ENCODE measurements around the gene PLAAT3.
"Not testable (repeated sequence)": the region's sequence is repeated elsewhere in the genome, so short reads cannot be mapped to it uniquely, and the experiment has no call there.

PLAAT3 gene

DNA sequence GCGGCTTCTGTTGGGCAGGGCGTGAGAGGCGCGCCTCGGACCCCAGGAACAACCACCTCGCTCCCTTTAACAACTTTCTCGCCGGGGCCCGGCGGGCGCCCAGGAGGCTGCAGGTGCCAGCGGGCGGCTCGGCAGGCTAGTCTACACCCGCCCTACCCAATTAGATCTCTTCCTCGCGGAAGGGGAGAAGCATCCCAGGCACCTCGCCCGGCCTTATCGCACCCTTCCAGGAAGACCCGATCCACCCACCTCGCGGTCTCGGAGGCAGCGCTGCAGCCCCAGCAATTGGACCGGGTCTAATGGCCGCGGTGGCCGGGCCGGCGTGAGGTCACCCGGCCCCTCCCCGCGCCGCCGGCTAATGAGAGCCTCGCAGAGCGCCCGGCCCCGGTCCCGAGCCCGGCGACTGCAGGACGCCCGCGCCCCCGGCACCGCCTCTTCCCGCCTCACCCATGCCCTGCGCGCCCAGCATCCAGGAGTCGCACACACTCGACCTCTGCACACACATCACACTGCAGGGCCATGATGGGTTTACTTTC lies at the start of gene PLAAT3:
TSS of gene PLAAT3 (minus strand) at position 298 of the 536 bp plus-strand sequence. CDS start 419 bp downstream, outside the sequence.
- peak within 1 kb of the TSS; percentile 59 to 63 for H3K9ac ChIP-seq (ENCODE audit: low read depth in 1 of 2, low read length in 2 of 2)
- H3K4me1 ChIP-seq (ENCODE audit: control insufficient read depth in 2 of 2, insufficient read depth in 2 of 2, low read length in 2 of 2), result peaks cover 6 to 9% of the 10 kb centered on the region in 2 donors
- no peaks in the 10 kb centered on the region for H3K36me3 ChIP-seq (ENCODE audit: control insufficient read depth in 2 of 2, insufficient read depth in 2 of 2, low read length in 2 of 2)
- H3K4me3 ChIP-seq (ENCODE audit: low read length in 2 of 2), result peak within 1 kb of the TSS; percentile 74 to 78
- H3K9me3 ChIP-seq (ENCODE audit: control insufficient read depth in 2 of 2, low read length in 2 of 2), result no peaks in the 10 kb centered on the region
- H3K27ac ChIP-seq (ENCODE audit: low read depth in 2 of 2, low read length in 2 of 2), result peak within 1 kb of the TSS in 1 of 2 donors; percentile 63
- no peaks in the 10 kb centered on the region for H3K27me3 ChIP-seq (ENCODE audit: control insufficient read depth in 2 of 2, insufficient read depth in 2 of 2, low read length in 2 of 2)

DNA sequence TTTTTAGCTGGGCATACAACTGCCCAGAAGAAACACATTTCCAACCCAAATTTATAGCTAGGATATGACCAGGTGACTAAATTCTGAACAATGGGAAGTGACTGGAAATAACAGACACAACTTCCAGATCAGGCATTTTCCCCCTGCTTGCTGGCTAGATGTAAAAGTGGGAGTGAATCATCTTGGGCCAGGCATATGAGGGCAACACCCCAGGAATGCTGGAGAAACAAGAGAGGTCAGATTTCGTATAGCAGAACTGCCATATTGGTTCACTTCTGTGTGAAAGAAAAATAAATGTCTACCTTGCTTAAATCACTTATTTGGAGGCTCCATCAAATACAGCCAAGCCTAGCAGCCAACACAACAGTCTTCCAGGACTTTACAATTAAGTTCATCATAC lies 49.6 kb upstream of the PLAAT3 start:
- no peak overlapping the region for H3K9ac ChIP-seq (ENCODE audit: low read depth in 1 of 2, low read length in 2 of 2)
- H3K4me1 ChIP-seq (ENCODE audit: control insufficient read depth in 2 of 2, insufficient read depth in 2 of 2, low read length in 2 of 2), result peaks cover 0 to 5% of the 10 kb centered on the region in 2 donors
- H3K27ac ChIP-seq (ENCODE audit: low read depth in 2 of 2, low read length in 2 of 2), result no peak overlapping the region
- no peak overlapping the region for H3K4me3 ChIP-seq (ENCODE audit: low read length in 2 of 2)
- H3K9me3 ChIP-seq (ENCODE audit: control insufficient read depth in 2 of 2, low read length in 2 of 2), result no peaks in the 10 kb centered on the region
- no peaks in the 10 kb centered on the region for H3K27me3 ChIP-seq (ENCODE audit: control insufficient read depth in 2 of 2, insufficient read depth in 2 of 2, low read length in 2 of 2)
- H3K36me3 ChIP-seq (ENCODE audit: control insufficient read depth in 2 of 2, insufficient read depth in 2 of 2, low read length in 2 of 2), result peaks cover 0 to 3% of the 10 kb centered on the region in 2 donors

GRCh38 chr11:63660972-63661371 lies 46.7 kb upstream of the PLAAT3 start:
- Histone ChIP-seq H3K36me3 (ENCODE audit: control insufficient read depth in 2 of 2, insufficient read depth in 2 of 2, low read length in 2 of 2) (peaks cover 5 to 7% of the 10 kb centered on the region in 2 donors), H3K27me3 (ENCODE audit: control insufficient read depth in 2 of 2, insufficient read depth in 2 of 2, low read length in 2 of 2) (no peaks in the 10 kb centered on the region), H3K9ac (ENCODE audit: low read depth in 1 of 2, low read length in 2 of 2) (no peak overlapping the region), H3K4me3 (ENCODE audit: low read length in 2 of 2) (no peak overlapping the region), H3K27ac (ENCODE audit: low read depth in 2 of 2, low read length in 2 of 2) (no peak overlapping the region), H3K9me3 (ENCODE audit: control insufficient read depth in 2 of 2, low read length in 2 of 2) (no peaks in the 10 kb centered on the region), H3K4me1 (ENCODE audit: control insufficient read depth in 2 of 2, insufficient read depth in 2 of 2, low read length in 2 of 2) (no peaks in the 10 kb centered on the region)

GRCh38 chr11:63652671-63653070 lies 38.4 kb upstream of the PLAAT3 start:
- H3K4me3 ChIP-seq (ENCODE audit: low read length in 2 of 2), result no peak overlapping the region
- H3K27ac ChIP-seq (ENCODE audit: low read depth in 2 of 2, low read length in 2 of 2), result no peak overlapping the region
- peaks cover 23 to 26% of the 10 kb centered on the region in 2 donors for H3K36me3 ChIP-seq (ENCODE audit: control insufficient read depth in 2 of 2, insufficient read depth in 2 of 2, low read length in 2 of 2)
- H3K4me1 ChIP-seq (ENCODE audit: control insufficient read depth in 2 of 2, insufficient read depth in 2 of 2, low read length in 2 of 2), result peaks cover 0 to 3% of the 10 kb centered on the region in 2 donors
- no peaks in the 10 kb centered on the region for H3K27me3 ChIP-seq (ENCODE audit: control insufficient read depth in 2 of 2, insufficient read depth in 2 of 2, low read length in 2 of 2)
- H3K9ac ChIP-seq (ENCODE audit: low read depth in 1 of 2, low read length in 2 of 2), result no peak overlapping the region
- H3K9me3 ChIP-seq (ENCODE audit: control insufficient read depth in 2 of 2, low read length in 2 of 2), result no peaks in the 10 kb centered on the region

GRCh38 chr11:63643205-63643604 lies 29.0 kb upstream of the PLAAT3 start:
- Histone ChIP-seq H3K4me3 (ENCODE audit: low read length in 2 of 2) (no peak overlapping the region), H3K4me1 (ENCODE audit: control insufficient read depth in 2 of 2, insufficient read depth in 2 of 2, low read length in 2 of 2) (no peaks in the 10 kb centered on the region), H3K27me3 (ENCODE audit: control insufficient read depth in 2 of 2, insufficient read depth in 2 of 2, low read length in 2 of 2) (no peaks in the 10 kb centered on the region), H3K36me3 (ENCODE audit: control insufficient read depth in 2 of 2, insufficient read depth in 2 of 2, low read length in 2 of 2) (peaks cover 30 to 45% of the 10 kb centered on the region in 2 donors), H3K9me3 (ENCODE audit: control insufficient read depth in 2 of 2, low read length in 2 of 2) (no peaks in the 10 kb centered on the region), H3K27ac (ENCODE audit: low read depth in 2 of 2, low read length in 2 of 2) (no peak overlapping the region), H3K9ac (ENCODE audit: low read depth in 1 of 2, low read length in 2 of 2) (no peak overlapping the region)

- Histone ChIP-seq H3K27ac (ENCODE audit: low read depth in 2 of 2, low read length in 2 of 2) (no peak overlapping the region), H3K4me3 (ENCODE audit: low read length in 2 of 2) (no peak overlapping the region), H3K9me3 (ENCODE audit: control insufficient read depth in 2 of 2, low read length in 2 of 2) (no peaks in the 10 kb centered on the region), H3K4me1 (ENCODE audit: control insufficient read depth in 2 of 2, insufficient read depth in 2 of 2, low read length in 2 of 2) (no peaks in the 10 kb centered on the region), H3K36me3 (ENCODE audit: control insufficient read depth in 2 of 2, insufficient read depth in 2 of 2, low read length in 2 of 2) (peaks cover 29 to 41% of the 10 kb centered on the region in 2 donors), H3K9ac (ENCODE audit: low read depth in 1 of 2, low read length in 2 of 2) (no peak overlapping the region), H3K27me3 (ENCODE audit: control insufficient read depth in 2 of 2, insufficient read depth in 2 of 2, low read length in 2 of 2) (no peaks in the 10 kb centered on the region)
Measured at GRCh38 chr11:63641727-63642126, 27.5 kb upstream of the PLAAT3 start.

DNA sequence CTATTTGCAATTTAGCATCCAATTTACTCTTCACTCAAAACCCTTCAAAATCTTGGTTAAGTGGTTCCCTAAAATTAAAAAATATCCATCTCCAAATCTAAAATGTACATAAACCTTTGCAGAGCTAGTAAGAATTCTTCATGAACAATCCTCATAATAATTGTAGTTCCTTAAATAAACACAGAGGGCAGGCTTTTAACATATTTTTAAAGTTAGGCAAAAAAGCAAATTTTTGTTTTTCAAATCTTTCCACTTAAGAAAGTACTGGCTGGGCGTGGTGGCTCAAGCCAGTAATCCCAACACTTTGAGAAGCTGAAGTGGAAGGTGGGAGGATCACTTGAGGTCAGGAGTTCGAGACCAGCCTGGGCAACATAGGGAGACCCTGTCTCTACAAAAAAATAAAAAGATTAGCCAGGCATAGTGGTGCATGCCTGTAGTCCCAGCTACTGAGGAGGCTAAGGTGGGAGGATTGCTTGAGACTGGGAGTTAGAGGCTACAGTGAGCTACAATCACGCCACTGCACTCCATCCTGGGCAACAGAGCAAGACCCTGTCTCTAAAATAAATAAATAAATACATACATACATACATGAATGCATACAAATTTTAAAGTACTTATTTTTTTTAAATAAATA lies 25.1 kb upstream of the PLAAT3 start:
- Histone ChIP-seq H3K27me3 (ENCODE audit: control insufficient read depth in 2 of 2, insufficient read depth in 2 of 2, low read length in 2 of 2) (no peaks in the 10 kb centered on the region), H3K9me3 (ENCODE audit: control insufficient read depth in 2 of 2, low read length in 2 of 2) (no peaks in the 10 kb centered on the region), H3K4me3 (ENCODE audit: low read length in 2 of 2) (no peak overlapping the region), H3K27ac (ENCODE audit: low read depth in 2 of 2, low read length in 2 of 2) (no peak overlapping the region), H3K36me3 (ENCODE audit: control insufficient read depth in 2 of 2, insufficient read depth in 2 of 2, low read length in 2 of 2) (peaks cover 24 to 35% of the 10 kb centered on the region in 2 donors), H3K9ac (ENCODE audit: low read depth in 1 of 2, low read length in 2 of 2) (no peak overlapping the region), H3K4me1 (ENCODE audit: control insufficient read depth in 2 of 2, insufficient read depth in 2 of 2, low read length in 2 of 2) (no peaks in the 10 kb centered on the region)

- not testable (repeated sequence) for H3K27me3 ChIP-seq (ENCODE audit: control insufficient read depth in 2 of 2, insufficient read depth in 2 of 2, low read length in 2 of 2); H3K9ac ChIP-seq (ENCODE audit: low read depth in 1 of 2, low read length in 2 of 2); H3K4me3 ChIP-seq (ENCODE audit: low read length in 2 of 2); H3K27ac ChIP-seq (ENCODE audit: low read depth in 2 of 2, low read length in 2 of 2); H3K4me1 ChIP-seq (ENCODE audit: control insufficient read depth in 2 of 2, insufficient read depth in 2 of 2, low read length in 2 of 2); H3K9me3 ChIP-seq (ENCODE audit: control insufficient read depth in 2 of 2, low read length in 2 of 2)
- peaks cover 20 to 31% of the 10 kb centered on the region in 2 donors for H3K36me3 ChIP-seq (ENCODE audit: control insufficient read depth in 2 of 2, insufficient read depth in 2 of 2, low read length in 2 of 2)
Measured at GRCh38 chr11:63638436-63638835, 24.2 kb upstream of the PLAAT3 start.

DNA sequence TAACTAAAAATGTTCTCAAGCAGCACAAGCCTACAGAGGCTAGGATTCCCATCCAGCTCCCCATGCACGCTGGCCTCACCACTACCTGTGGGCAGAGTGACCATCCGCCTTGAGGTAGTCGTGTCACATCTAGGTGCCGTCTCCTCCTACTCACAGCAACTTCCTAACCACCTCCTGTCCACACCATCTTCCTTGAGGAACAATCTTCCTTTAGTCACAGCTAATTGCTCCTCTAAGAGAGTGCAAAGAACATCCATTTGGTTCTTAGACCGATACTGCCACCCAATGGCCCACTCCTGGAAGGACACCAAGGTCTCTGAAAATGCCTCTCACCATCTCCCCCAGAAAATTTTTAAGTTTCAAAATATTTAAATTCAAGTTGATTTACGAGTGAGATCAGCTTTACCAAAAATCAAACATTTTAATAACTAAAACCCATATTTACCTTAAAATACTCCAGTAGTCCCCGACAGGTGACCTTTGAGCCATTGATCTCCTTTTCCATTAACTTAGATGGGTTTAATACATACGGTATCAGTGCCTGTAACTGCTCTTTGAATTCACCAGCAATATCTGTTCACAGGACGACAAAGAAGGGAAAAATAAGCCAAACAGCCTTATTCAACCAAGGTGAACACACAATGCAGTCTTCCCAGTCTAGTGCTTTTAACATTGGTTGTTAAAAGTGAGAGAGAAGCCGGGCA lies 21.7 kb upstream of the PLAAT3 start:
- Histone ChIP-seq H3K9me3 (ENCODE audit: control insufficient read depth in 2 of 2, low read length in 2 of 2) (no peaks in the 10 kb centered on the region), H3K36me3 (ENCODE audit: control insufficient read depth in 2 of 2, insufficient read depth in 2 of 2, low read length in 2 of 2) (peaks cover 13 to 22% of the 10 kb centered on the region in 2 donors), H3K9ac (ENCODE audit: low read depth in 1 of 2, low read length in 2 of 2) (no peak overlapping the region)

DNA sequence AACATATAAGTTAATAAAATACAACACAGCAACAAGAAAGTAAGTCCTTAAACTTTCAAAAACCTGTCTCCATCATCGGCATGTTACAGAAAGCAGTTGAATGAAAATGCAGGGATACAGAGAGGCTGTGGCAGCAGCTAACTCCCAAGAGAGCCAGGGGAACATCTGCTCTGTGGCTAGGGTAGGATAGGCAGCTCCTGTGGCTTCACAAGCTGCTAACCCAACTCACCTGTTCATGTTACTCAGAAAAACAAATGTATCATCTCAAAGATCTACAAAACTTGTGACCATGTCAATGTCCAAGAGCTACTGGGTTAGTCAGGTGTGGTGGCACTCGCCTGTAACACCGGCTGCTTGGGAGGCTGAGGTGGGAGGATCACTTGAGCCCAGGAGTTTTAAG lies 15.2 kb upstream of the PLAAT3 start:
- no peaks in the 10 kb centered on the region for H3K27me3 ChIP-seq (ENCODE audit: control insufficient read depth in 2 of 2, insufficient read depth in 2 of 2, low read length in 2 of 2)
- no peaks in the 10 kb centered on the region for H3K9me3 ChIP-seq (ENCODE audit: control insufficient read depth in 2 of 2, low read length in 2 of 2)
- peaks cover 24 to 34% of the 10 kb centered on the region in 2 donors for H3K36me3 ChIP-seq (ENCODE audit: control insufficient read depth in 2 of 2, insufficient read depth in 2 of 2, low read length in 2 of 2)
- H3K4me1 ChIP-seq (ENCODE audit: control insufficient read depth in 2 of 2, insufficient read depth in 2 of 2, low read length in 2 of 2), result peaks cover 2 to 5% of the 10 kb centered on the region in 2 donors
- no peak overlapping the region for H3K9ac ChIP-seq (ENCODE audit: low read depth in 1 of 2, low read length in 2 of 2)
- H3K27ac ChIP-seq (ENCODE audit: low read depth in 2 of 2, low read length in 2 of 2), result no peak overlapping the region
- no peak overlapping the region for H3K4me3 ChIP-seq (ENCODE audit: low read length in 2 of 2)

More for the DNA sequence above, 21.7 kb upstream of the PLAAT3 start:
- H3K27me3 ChIP-seq (ENCODE audit: control insufficient read depth in 2 of 2, insufficient read depth in 2 of 2, low read length in 2 of 2), result no peaks in the 10 kb centered on the region
- H3K27ac ChIP-seq (ENCODE audit: low read depth in 2 of 2, low read length in 2 of 2), result no peak overlapping the region
- H3K4me3 ChIP-seq (ENCODE audit: low read length in 2 of 2), result no peak overlapping the region
- peaks cover 2 to 5% of the 10 kb centered on the region in 2 donors for H3K4me1 ChIP-seq (ENCODE audit: control insufficient read depth in 2 of 2, insufficient read depth in 2 of 2, low read length in 2 of 2)

Measured in mucosa of rectum (tissue), 2 donors.